Esophagus mucosa (tissue), 1 donor: ENCODE results near the gene MAPK1. TPM values are rescaled to one million over a fixed set of nuclear protein-coding genes. Genes with fewer than 3 reads are reported as not detected.
"Not testable (repeated sequence)": the region's sequence is repeated elsewhere in the genome, so short reads cannot be mapped to it uniquely, and the experiment has no call there.

Source experiments
- ATAC-seq: fragments of 200-7000 bp; cut with Tn5 transposase; one replicate; pipeline ENCODE4 v1.9.1; 2020
- total RNA-seq: library from RNA; stranded (reverse); gene quantifications from one replicate; pipeline ENCODE4 v1.2.4, GENCODE V29; 2023
- donor health status: DM: yes; HTN: yes; CAD: no.

MAPK1 gene
- total RNA-seq, 1 donor from 2014 or later: 112 TPM

DNA sequence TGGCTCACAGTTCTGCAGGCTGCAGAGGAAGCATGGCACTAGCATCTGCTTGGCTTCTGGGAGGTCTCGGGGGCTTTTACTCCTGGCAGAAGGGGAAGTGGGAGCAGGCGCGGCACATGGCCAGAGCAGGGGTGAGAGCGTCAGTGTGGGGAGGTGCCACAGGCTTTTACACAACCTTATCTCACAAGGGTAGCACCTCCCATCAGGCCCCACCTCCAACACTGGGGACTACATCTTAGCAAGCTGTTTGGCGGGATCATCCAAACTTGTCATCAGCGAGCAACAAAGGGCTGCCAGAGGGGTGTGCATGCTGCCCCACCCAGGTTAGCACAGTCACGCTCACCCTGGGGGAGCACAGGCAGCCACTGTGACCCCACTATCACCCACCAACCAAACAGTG, 112.9 kb downstream of the MAPK1 start:
- ATAC-seq: peak; percentile 41

DNA sequence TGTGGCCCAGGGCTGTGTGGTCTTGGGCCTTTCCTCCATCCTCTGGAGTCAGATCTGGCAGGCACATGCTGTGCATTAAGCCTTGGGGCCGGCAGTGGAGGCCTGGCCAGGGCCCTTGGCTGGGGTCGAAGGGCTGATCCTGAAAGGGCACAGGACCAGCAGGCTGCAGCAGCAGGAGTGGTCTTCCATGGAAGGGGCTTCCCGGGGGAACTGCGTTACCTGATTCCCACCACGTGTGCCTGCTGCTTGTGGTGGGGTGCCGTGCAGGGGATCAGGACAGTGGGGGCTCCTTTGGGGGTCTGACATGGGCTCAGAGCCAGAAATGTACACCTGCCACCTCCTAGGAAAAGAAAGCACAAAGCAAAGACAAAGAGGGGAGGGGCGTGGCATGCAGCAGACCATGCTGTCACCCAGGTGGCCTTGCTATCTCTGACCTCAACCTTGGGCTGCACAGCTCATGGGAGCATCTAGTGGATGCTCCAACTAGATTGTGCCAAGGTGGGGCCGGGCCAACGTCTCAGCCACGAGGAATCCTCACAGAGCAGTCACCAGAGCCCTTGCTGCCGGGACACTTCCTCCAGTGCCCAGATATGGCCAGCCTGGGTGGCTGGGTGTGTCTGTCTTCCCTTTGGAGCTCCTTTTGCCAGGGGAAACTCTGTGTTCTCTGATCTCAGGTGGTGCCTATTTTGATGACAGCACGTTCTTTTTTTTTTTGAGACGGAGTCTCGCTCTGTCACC, 113.9 kb downstream of the MAPK1 start:
- ATAC-seq: peak; percentile 20

DNA sequence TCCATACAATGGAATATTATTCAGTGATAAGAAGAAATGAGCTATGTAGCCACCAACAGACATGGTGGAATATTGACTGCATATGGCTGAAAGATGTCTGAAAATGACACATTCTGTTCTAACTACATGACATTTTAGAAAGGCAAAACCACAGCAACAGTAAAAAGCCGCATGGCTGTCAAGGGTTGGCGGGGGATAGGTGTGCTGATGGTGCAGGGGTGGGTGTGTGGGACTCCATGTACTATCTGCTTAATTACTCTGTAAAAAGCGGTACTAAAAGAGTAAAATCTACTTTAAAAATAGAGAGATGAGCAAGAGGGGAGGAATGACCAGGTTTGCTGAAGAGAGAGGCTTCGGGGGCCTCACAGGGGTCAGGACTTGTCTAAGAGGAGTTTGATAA, 115.2 kb downstream of the MAPK1 start:
- no peak for ATAC-seq

DNA sequence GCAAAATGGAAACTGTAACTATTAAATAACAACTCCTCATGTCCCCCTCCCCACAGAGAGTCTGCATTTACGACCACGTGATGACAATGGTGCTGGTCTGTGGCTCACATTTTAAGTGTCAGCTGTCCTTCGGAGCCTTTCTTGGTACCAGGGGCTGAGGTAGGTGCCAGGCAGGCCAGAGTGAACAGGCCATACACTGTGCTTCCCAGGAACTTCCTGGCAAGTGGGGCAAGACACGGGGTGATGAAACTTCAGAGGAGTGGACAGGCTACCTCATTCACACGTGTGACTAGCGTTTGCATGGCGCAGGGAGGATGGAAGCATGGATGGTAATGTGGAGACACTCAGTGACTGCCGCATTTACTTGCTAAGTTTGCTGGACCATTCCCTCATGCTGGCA, 121.5 kb downstream of the MAPK1 start:
- no peak for ATAC-seq

DNA sequence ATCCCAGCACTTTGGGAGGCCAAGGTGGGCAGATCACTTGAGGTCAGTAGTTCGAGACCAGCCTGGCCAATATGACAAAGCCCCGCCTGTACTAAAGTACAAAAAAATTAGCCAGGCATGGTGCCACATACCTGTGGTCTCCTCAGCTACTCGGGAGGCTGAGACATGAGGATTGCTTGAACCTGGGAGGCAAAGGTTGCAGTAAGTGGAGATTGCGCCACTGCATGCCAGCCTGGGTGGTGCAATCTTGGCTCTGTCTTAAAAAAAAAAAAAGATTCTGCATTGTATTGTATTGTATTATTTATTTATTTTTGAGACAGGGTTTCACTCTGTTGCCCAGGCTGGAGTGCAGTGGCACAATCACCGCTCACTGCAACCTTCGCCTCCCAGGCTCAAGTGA, 122.5 kb downstream of the MAPK1 start:
- ATAC-seq: not testable (repeated sequence)

DNA sequence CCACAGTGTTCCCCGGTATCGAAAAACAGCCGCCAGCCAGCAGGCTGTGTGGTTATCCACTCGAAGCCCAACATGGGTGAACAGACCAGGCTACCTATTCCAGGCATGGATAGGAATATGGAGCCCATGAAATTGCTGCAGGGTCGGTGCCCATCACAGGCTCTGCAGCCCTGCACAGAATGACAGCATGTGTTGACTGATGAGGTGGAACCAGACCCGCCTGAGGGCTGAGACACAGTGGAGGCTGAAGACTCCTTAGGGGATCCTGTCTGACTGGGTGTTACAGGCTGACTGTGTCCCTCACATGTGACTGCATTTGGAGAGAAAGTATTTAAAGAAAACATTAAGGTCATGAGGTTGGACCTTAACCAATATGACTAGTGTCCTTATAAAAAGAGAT, 125.7 kb downstream of the MAPK1 start:
- ATAC-seq: peak; percentile 52

DNA sequence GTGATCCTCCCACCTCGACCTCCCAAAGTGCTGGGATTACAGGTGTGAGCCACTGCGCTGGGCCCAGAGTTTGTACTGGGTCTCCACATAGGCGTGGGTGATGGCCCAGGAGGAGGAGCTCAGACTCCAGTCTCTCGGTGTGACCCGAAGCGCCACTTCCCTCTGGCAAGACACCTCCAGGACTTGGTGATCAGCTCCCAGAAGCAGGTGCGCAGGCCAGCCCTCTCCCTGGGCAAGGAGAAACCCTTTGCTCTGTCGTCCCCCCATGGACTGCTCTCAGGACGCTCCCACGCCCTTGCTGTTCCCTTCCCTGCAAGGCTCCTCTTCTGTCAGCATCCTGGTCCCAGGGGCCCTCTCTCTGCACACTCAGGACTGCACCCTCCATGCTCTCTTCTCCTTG, 126.4 kb downstream of the MAPK1 start:
- ATAC-seq: no peak

DNA sequence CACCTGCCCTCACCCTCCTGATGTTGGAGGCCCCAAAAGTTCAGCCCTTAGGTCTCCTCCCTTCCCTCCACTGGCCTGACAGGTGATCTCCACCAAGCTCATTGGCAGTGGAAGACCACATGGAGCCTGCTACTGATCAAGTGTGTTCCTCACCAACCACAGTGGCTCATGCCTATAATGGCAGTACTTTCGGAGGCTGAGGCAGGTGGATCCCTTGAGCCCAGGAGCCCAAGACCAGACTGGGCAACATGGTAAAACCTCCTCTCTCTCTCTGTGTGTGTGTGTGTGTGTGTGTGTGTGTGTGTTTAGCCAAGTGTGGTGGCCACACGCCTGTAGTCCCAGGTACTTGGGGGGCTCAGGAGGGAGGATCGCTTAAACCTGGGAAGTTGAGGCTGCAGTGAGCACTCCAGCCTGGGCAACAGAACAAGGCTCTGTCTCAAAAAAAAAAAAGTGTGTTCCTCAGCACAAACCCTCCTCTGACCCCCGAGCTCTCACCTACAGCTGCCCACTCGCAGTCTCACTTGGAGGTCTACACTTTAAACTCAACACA, 127.5 kb downstream of the MAPK1 start:
- no peak for ATAC-seq

DNA sequence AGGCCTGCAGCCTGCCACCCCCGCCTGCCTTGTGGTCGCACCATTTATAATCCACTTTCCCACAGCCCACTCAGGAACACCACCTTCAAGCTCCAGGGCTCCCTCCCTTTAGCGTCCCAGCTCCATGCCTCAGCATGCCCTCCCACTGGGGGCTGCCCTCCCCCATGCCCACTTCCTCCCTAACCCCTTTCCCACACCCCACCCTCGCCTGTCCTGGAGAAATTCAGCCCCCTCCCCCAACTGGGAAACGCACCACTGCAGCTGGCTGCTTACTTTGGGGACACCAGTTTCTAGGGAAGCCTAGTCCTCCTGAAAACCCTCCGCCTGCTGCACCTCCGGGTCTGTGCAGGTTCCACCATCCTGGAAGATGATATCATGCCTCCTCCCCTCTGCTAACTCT, 128.5 kb downstream of the MAPK1 start:
- no peak for ATAC-seq

DNA sequence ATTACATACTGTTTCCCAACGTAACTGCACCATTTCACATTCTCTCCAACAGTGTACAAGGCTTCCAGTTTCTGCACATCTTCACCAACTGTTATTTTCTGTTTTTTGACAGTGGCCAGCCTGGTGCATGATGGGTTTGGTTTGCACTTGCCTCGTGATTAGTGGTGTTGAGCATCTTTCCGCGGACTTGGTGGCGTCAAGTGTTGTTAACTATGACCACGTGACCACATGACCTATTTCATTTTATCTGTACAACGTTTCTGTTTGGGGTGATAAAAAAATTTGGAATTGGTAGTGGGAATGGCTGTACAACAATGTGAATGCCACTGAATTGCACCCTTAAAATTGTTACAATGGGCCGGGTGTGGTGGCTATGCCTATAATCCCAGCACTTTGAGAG, 129.4 kb downstream of the MAPK1 start:
- no peak for ATAC-seq

DNA sequence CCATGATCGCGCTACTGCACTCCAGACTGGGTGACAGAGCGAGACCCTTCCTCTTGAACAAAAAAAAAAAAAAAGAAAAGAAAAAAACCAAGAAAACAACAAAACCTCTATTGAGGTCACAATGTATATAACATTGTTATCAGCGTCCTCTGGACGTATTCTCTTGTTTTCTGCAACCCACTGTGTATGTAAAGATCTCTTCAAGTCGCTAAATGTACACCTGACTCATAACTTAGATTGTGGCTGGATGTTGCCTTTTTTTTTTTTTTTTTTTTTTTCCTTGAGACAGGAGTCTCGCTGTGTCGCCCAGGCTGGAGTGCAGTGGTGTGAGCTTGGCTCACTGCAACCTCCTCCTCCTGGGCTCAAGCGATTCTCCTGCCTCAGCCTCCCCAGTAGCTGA, 130.5 kb downstream of the MAPK1 start:
- ATAC-seq: no peak

DNA sequence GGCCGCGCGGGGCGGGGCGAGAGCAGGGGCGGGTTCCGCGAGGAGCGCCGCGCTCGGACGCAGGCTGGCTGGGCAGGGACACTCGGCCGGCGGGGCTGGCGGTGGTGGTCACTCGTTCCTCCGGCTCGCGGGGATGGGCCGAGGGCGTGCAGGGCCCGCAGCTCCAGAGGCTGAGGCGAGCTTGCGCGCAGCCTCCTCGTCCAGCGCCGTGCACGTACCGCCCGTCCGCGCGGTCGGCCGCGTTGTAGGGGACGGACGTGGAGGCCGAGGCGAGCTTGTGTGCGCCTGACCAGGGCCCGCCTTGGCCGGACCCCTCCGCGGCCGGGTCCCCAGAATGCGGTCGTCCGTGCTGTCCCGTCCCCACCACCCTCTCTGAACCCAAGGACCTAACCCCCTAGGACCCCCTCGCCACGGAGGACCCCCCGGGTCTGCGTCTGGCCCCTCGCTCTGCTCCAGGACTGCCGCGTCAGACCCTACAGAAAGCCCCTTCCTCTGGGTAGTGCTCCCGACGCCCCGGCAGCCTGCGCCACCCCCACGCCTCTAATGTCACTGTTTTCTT, 131.3 kb downstream of the MAPK1 start:
- peak; percentile 30 for ATAC-seq

DNA sequence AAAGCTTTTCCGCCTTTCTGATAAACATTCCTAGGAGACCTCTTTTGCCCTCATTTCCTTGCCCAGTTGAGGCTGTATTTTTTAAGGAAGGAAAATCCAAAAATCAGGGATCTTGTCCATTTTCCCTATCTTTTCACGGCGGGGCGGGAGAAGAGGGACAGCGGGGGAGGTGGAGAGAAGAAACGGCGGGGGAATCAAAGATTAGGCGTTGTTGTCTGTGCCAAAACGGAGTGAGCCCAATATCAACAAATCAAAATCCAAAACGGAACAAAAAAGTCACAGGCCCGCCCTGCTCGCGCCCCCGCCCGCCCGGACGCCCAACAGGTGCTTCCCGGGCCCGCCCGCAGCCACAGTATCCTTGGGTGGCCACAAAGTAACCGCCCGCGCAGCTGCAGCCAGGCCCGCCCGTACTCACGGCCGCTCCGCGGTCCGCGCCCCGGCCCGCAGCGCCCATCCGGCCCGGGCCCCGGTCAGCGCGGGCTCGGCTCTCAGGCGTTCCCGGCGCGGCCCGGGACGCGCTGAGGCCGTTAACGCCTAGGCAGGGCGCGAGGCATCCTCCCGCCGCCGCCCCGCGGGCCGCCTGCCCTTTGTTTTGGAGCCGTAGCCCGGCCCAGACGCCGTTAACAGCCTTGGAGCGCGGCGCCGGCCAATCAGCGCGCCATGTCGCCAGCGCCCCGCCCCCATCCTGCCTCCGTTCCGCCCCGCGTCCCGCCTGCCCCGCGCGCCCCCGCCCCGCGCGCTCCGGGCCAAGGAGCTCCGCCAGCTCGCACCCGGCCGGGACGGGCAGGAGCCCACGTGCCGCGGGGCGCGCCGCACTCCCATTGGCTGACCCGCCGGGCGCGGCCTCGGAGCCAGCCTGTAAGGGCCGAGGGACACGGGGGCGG, 132.0 kb downstream of the MAPK1 start, which contains the start of gene YPEL1:
Gene YPEL1, minus strand, starts transcription at position 595 of the 884 bp plus-strand sequence. CDS start 25,050 bp downstream, outside the sequence.
- ATAC-seq: peak; percentile 97

DNA sequence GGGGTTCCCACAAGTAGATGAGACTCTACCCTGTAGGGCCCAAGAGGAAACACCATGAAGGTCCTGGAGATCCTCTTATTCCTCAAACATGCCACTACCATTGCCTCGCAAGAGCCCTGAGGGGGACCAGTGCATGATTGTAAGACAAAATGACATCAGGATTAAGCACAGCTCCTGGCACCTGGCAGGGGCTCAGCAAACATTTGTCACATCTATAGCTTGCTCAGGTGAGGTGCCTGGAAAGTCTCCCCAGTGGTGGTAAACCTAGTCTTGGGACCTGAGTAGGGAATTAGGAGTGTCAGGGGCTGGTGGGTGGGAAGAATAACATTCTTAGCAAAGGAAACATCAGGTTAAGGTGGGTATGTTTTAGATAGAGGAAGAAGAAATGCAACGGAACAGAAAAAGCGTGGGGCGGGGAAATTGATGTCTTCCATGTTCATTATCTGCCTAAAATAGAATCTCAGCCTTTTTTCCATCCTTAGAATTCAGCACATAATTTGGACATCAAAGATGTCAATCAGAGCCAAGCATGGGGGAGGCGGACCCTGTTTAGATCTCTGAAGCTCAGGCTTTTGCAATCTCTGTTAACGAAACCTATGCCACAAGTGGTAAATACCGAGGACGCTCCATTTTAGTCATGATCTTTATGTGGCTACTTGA, 132.8 kb downstream of the MAPK1 start:
- no peak for ATAC-seq

DNA sequence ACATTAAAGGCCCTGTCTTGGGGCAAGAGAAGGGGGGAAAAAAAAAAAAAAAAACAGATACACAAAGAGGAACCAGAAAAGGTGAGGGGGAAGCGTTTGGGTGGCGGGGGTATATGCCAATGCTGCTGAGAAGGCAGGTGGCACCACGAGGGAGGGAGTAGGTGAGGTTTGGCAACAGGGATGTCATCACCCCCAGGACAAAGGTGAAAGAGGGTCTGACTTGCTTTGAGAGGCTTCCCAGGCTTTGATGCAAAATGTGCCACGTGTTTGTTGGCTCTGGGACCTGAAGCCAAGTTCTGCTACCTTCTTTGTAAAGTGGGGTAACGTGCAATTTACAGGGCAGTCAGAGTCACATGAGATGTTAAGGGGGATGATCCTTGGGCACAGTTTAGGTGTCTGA, 135.9 kb downstream of the MAPK1 start:
- no peak for ATAC-seq

DNA sequence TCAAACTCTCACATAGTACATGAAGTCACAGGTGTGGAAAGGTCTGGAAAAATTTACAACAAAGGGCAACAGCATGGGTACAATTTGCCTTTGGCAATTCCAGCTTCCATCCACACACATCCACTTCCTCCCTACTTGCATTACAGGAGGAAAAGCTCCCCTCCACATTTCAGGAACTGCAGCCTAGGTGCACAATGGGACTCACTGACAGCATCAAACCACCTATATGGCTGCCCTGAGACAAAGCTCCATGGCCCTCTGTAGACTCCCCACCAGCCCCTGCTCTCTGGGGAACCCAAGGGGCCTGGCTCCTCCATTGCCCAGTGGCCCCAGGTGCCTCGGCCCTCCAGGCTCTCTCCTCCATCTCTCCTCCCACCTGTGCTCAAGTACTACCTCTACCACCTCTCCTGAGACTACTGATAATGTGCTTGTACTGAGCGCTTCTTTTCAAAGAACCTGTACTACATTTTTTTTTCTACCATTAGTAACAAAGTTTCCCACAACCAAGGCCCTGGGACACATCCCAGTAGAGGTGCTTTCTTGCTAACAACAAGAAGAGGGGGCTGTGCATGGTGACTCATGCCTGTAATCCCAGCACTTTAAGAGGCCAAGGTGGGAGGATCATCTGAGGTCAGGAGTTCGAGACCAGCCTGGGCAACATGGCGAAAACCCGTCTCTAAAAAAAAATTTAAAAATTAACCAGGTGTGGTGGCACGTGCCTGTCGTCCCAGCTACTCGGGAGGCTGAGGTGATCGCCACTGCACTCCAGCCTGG, 136.7 kb downstream of the MAPK1 start:
- ATAC-seq: no peak

DNA sequence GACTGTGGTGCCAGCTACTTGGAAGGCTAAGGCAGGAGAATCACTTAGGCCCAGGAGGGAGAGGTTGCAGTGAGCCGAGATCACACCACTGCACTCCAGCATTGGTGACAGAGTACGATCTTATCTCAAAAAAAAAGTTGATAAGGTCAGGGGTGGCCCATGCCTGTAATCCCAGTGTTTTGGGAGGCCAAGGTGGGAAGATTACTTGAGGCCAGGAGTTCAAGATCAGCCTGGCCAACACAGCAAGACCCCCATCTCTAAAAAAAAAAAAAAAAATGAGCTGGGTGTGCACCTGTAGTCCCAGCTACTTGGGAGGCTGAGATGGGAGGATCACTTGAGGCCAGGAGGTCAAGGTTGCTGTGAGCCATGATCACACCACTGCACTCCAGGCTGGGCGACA, 138.3 kb downstream of the MAPK1 start:
- ATAC-seq: not testable (repeated sequence)

DNA sequence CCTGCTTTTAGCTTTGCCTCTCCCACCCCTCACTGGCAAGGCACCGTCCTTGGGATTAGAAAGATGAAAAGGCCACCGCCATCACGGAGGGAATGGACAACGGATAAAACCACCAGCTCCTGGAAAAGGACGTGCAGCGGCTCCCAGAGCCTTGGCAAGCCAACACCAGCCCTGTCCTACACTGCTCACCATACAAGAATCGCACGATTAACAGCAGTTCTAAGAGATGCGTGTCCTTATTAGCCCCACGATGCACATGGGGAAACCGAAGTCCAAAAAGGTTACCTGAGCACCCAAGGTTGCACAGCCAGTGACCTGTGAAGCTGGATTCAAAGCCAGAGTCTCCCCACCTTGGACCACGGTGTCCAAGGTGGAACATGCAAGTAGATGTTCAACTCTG, 139.2 kb downstream of the MAPK1 start:
- ATAC-seq: no peak

DNA sequence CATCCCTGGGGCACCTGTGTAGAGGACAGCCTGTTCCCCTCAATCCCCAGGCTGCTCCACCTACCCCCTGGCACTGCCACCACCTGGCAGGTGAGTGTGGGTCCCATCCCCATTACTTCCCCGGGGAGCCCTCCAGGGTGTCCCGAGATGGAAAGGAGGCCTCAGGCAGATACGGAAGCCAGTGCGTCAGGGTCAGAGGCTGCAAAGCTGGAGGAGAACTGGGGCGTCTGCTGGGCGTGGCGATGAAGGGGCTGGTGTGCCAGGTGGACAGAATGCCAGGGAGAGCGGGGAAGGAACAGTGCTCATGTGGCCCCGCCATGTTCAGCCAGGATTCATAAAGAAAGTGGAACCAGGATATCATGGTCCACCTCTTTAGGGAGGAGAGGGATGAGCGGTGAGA, 139.7 kb downstream of the MAPK1 start:
- ATAC-seq: no peak

DNA sequence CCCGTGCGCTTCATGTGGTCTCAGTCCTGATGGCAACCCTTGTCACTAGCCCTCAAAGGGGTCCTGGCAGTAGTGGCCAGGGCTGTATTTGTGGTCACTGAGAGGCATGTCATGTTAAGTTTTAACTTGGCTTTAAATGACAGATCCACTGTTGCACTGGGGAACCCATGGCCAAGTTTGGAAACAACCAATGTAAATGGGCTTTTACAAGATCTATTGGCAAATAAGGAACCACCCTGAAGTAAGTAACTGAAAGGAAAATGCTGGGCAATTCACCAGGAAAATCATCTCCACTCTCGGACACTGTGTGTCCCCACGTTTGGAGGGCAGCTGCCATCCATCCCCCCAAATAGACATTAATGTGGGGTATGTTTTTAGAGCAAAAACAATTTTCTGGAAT, 140.3 kb downstream of the MAPK1 start:
- no peak for ATAC-seq

DNA sequence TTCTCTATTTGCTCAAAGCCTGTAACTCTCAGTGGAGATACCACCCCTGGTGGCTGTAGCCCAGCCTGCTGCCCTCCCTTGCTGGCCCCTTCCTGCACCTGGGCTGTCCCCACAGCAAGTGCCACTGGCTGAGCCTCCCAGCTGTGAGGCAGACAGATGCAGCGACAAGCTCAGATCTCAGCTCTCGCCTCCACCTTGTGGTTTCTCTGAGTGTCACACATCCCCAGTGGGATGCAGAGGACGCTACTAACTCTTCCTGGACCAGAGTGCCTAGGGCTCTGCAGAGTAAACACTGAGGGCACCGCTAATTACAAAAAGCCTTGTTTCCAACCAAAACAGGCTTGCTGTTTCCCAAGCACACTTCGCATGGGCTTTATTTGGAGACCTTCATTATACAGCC, 140.8 kb downstream of the MAPK1 start:
- ATAC-seq: peak; percentile 70
